ENCODE measurements around the gene PGGHG.
"Not testable (repeated sequence)": the region's sequence is repeated elsewhere in the genome, so short reads cannot be mapped to it uniquely, and the experiment has no call there.

Gene PGGHG

DNA sequence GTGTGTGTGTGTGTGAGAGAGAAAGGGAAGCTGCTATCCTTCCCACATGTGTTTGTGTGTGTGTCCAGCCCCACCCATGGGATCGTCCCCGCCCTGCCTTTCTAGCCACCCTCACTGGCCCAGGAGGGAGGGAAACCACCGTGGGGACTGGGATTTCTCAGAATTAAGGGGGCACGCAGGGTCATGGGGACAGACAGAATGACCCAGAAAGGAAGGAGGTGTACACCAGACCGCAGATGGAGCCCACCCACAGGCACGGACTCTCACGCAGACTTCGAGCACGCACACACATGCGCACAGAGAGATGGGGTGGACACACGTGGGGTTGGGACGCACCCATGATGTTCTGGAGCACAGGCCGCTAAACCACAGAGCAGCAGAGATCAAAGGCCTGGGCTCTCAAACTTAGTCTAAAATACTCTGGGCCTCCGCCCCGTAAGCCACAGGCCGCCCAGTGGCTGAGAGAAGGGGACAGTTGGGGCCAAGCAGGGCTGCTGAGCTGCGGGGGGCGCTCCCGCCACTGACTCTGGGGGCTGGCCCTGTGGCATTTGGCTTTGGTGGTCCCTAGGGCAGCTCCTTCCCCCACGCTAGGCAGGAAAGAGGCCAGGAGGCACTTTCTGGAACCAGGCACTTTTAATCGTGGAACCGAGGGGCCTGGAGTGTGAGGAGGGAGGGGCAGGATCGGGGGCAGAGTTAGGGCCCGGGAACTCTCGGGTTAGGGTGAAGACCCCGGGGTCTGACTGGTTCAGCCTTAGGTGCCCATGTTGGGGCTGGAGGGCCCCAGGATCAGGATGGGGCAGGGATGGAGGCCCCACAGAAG lies 8.9 kb downstream of the PGGHG start:
- no peak for DNase-seq (ENCODE audit: low spot score)

GRCh38 chr11:298406-299065 lies 9.6 kb downstream of the PGGHG start:
- no peak for DNase-seq (ENCODE audit: low spot score)

DNA sequence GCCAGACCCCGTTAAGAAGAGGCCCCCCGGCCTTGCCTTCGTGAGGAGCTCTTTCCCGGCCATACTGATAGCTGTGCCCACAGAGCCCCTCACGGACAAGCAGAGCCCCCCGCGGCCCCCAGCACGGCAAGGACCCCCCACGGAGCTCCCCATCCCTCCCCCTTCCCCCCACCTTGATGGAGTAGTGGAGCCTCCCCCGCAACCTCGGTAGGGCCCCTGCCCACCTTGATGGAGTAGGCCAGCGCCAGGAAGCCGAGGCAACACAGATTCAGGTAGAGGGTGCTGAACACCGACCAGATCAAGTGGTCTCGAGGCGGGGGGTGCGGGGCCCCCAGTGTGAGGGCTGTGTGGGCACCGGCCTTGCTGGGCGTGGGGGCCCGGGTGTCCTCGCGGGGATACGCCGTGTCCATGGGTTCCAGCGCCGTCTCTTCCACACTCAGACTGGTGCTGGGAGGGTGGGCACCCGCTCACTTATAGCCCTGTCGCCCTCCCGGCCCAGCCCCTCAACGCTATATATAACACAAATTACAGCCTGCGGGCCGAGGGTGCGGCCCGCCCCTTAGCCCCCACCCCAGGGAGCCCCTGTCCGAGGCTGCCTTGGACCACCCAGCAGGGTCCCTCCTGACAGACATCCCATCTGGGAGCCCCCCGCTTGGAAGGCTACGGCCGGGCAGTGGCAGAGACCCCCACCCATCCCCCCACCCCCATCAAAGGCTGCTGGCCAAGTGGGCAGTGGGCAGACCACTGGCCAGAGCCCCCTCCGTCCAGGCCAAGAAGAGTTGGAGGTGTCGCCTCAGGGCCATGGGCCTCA lies 10.4 kb downstream of the PGGHG start, which contains the start of gene IFITM5:
IFITM5 (minus strand) TSS at position 446 of the 811 bp plus-strand sequence; CDS start at position 410, 36 bp downstream.
- DNase-seq (ENCODE audit: low spot score): no peak

GRCh38 chr11:299951-300735 lies 11.2 kb downstream of the PGGHG start:
- no peak for DNase-seq (ENCODE audit: low spot score)

DNA sequence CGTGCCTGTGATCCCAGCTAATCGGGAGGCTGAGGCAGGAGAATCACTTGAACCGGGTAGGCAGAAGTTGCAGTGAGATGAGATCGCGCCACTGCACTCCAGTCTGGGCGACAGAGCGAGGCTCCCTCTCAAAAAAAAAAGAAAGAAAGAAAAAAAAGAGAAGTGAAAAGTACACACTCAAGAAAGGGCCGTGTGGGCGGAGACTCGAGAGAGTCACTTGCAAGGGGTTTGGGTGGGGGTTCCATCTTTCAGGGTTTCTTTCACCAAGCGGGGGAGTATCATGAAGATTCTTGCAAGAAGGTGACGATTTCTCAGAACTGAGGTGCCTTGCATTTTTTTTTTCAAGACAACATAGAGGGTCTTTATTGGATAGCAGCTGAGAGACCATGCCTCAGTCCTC lies 14.4 kb downstream of the PGGHG start:
- no peak for DNase-seq (ENCODE audit: low spot score)

DNA sequence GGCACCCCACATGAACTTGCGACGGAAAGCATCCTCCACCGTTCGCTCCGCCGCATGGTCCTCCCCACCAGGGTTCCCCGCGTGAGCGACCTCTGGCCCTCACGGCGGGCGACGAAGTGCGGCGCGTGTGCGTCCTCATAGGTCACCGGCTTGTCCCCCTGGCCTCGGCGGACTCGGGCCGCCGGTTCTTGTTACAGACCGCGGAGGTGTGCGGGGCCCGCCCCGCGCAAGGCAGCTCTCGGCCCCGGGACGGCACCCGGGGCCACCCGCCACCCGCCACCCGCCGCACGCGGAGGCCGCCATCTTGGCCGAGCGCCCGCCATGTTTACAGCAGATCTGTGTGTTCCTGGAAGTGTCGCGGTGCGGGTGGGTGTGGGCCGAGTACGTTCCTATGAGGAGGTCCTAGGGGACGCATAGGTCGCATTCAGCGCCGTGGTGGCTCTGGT lies 15.2 kb downstream of the PGGHG start:
- DNase-seq (ENCODE audit: low spot score): no peak

DNA sequence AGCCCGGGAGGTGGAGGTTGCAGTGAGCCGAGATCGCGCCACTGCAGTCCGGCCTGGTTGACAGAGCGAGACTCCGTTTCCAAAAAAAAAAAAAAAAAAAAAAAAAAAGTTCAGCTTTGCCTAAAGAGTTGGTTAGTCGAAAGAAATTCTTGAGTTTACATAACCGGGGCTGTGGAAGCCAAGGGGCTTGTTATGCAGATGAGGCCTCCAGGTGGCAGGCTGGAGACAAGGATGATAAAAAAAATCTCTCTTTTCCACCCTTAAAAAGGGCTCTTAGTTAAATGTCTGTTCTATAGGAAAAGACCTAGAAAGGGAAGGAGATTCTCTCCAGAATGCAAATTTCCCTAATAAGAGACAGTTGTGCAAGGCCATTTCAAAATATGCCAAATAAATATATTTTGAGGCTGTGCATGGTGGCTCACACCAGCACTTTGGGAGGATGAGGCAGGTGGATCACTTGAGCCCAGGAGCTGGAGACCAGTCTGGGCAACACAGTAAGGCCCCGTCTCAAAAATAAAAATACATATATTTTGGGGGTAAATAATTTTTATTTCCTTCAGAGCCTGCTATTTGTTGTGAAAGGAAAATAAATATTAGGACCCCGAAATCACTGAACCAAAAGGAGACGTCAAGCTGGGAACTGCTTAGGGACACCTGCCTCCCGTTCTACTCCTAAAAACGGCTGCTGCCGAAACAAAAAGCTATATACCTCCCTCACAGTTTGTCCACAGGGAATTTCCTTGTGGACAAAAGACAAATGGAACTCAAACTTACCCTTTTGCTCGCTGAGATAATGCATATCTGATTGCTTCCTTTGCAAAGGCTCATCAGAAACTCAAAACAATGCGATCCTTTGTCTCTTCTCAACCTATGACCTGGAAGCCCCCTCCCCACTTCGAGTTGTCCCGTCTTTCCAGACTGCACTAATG lies 16.3 kb downstream of the PGGHG start:
- peak; percentile 72 for DNase-seq (ENCODE audit: low spot score)

DNA sequence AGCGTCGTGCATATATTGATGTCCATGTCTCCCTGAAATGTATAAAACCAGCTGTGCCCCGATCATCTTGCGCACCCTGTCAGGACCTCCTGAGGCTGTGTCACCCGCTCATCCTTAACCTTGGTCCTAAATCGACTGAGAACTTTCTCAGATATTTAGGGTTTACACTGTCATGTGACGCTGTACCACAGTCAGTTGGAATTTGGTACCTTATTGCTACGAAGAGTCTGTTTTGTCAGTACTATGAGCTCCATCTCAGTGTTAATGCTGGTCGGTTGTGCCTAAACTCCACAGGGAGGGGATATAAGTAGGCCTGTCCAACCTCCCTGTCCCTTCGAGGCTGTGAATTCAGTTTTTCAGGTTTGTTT lies 16.9 kb downstream of the PGGHG start:
- DNase-seq (ENCODE audit: low spot score): no peak

DNA sequence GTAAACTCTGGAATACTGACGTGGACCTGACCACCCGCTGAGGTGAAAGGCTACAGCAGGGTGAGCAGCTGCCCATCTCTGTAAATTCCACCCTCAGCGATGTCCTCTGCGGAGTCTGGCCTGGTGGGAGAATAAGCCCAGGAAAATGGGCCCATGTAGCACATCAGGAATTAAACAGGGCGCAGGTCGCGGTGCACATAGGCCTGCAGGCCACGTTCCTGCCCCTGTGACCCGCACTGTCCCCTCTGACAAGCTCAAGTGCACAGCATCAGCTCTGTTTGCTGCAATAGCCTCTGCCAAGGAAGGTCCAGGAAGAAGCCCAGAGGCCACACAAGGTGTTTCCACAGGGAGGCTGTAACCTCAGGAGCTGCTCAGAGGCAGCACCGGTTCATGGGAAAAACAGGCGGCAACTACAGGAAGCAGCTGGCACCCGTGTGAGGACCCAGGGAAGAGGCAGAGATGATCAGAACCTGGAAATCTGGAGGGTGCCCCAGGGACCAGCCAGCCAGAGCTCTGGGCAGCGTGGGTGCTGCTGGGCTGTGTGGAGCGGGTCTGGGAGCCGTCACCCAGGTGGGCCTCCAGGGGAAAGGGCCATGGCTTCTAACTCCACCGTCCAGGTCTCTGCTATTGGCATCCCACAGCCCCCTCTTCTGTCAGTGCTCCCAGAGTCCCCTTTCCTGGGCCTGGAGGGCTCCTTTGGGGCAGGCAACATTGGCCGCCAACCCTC lies 17.9 kb downstream of the PGGHG start:
- DNase-seq (ENCODE audit: low spot score): no peak

GRCh38 chr11:307766-308708 lies 19.1 kb downstream of the PGGHG start, which contains the start of gene IFITM2:
Gene IFITM2, plus strand, starts transcription at chr11:307816. Its CDS starts 377 bp downstream, at chr11:308193.
- peak; percentile 49 for DNase-seq (ENCODE audit: low spot score)

GRCh38 chr11:308740-309665 lies 20.1 kb downstream of the PGGHG start:
- peak; percentile 55 for DNase-seq (ENCODE audit: low spot score)

DNA sequence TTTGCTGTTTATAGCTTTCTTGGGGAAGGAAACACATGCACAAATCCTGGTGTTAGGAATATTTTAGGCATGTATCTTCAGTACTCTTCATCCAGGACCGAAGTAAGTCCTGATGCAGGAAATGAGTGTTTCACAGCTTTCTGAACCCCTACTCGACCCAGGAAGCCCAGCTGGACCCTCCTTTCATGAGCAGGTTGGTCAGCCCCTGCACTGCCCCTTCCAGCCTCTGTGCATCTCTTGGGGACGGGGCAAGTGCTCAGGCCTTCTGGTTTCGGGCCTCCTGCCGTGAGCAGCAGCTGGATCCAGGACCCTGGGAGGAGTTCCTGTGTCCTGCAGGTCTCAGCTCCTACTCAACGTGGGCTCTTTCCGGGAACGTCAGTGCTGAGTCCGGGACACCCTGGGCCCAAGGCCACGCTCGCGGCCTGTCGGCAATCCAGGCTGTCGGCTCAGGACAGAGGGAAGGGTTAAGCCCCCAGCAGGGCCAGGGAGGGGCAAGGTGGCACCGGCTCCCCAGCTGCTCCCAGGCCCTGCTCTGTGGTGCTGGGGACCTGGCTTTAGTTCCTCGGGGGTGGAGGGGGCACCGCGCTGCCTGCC lies 21.1 kb downstream of the PGGHG start:
- DNase-seq (ENCODE audit: low spot score): not testable (repeated sequence)

GRCh38 chr11:311013-311748 lies 22.3 kb downstream of the PGGHG start:
- not testable (repeated sequence) for DNase-seq (ENCODE audit: low spot score)

GRCh38 chr11:312092-312816 lies 23.3 kb downstream of the PGGHG start:
- DNase-seq (ENCODE audit: low spot score): peak; percentile 37

- no peak for DNase-seq (ENCODE audit: low spot score)
Observed at GRCh38 chr11:313304-313786, 24.4 kb downstream of the PGGHG start.

All from CD4-positive, alpha-beta T cell treated with Interleukin-6 at 100 ng/mL for 8 hours (primary cell).